Measurements from ENCODE around the gene MTMR12. TPM values are rescaled to one million over a fixed set of nuclear protein-coding genes. Genes with fewer than 3 reads are reported as not detected.
A peak's percentile ranks its signal among the peaks of the same experiment; 100 is the strongest.

MTMR12 gene
- total and polyA plus RNA-seq, 2 of the 13 experiments (the other 11 are each of a cell fraction or from before 2014, with no cell fraction given), result 23.4 to 36.6 TPM

DNA sequence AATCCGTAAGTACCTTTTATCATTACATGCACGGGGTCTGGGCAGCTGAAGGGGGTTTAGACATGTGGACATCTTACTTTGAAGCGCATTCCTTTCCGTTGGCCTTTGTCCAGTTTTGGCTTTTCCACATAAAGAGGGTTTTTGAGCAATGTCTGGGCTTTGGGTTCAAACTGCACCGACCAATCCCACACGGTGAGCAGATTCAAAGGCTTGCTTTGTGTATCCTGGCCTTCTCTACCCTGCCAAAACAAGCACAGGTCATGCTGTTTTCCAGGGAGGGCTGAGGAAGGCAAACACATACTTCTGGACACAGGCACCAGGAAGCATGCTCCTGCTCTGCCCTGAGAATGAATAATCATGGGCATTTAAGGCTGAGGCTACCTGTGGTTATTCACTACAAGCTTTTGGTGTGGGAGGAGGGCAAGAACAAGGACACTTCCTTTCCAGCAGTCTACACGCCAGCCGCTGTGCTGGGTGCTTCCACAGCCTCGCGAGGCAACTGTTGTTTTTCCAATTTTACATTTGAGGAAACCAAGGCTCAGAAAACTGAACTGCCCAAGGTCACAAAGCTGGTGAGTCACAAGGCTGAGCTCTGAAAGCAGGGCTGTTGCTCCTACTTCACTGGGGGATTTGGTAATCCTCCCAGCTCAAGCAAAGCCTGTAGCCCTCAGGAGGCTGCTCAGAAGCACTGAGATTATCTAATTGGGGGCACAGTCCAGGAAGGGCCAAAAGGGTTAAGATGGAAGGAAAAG, 78.9 kb downstream of the MTMR12 start (continued):
- TF ChIP-seq, protein P1, sequence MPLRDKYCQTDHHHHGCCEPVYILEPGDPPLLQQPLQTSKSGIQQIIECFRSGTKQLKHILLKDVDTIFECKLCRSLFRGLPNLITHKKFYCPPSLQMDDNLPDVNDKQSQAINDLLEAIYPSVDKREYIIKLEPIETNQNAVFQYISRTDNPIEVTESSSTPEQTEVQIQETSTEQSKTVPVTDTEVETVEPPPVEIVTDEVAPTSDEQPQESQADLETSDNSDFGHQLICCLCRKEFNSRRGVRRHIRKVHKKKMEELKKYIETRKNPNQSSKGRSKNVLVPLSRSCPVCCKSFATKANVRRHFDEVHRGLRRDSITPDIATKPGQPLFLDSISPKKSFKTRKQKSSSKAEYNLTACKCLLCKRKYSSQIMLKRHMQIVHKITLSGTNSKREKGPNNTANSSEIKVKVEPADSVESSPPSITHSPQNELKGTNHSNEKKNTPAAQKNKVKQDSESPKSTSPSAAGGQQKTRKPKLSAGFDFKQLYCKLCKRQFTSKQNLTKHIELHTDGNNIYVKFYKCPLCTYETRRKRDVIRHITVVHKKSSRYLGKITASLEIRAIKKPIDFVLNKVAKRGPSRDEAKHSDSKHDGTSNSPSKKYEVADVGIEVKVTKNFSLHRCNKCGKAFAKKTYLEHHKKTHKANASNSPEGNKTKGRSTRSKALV (CRISPR knock-in tag; IDR thresholded peaks at IDR 0.05), result no peak
- TF ChIP-seq ZFP37 (CRISPR knock-in tag; IDR thresholded peaks at IDR 0.05; ENCODE audit: borderline replicate concordance) (peak; percentile 79; the same call in 1 of the 2 replicates), ZNF660 (CRISPR knock-in tag; IDR thresholded peaks at IDR 0.05; ENCODE audit: borderline replicate concordance, low read depth) (no peak), ATF1 (CRISPR knock-in tag; IDR thresholded peaks at IDR 0.05) (no peak), MAZ (IDR thresholded peaks at IDR 0.05; ENCODE audit: borderline replicate concordance, low read depth, low read length) (no peak), MAZ (CRISPR knock-in tag; IDR thresholded peaks at IDR 0.05; ENCODE audit: low read depth) (peak; percentile 4; the same call in 1 of the 2 replicates), CHD4 (IDR thresholded peaks at IDR 0.05; ENCODE audit: borderline replicate concordance, low read length) (0 out of 2 replicates have a peak, but pooled peaks have one; percentile 13), ZNF451 (CRISPR knock-in tag; IDR thresholded peaks at IDR 0.05) (no peak), ZNF253 (CRISPR knock-in tag; IDR thresholded peaks at IDR 0.05; ENCODE audit: borderline replicate concordance) (no peak), SPEN (CRISPR knock-in tag; IDR thresholded peaks at IDR 0.05; ENCODE audit: low read depth) (no peak; the same call in 1 of the 2 replicates), ZNF703 (CRISPR knock-in tag; IDR thresholded peaks at IDR 0.05; ENCODE audit: borderline replicate concordance) (no peak; the same call in 1 of the 2 replicates), ZNF207 (IDR thresholded peaks at IDR 0.05; ENCODE audit: borderline replicate concordance) (no peak), ZNF704 (CRISPR knock-in tag; IDR thresholded peaks at IDR 0.05; ENCODE audit: borderline replicate concordance) (no peak), YEATS4 (CRISPR knock-in tag; IDR thresholded peaks at IDR 0.05; ENCODE audit: borderline replicate concordance) (peak; percentile 50; the same call in 1 of the 2 replicates), ZNF567 (CRISPR knock-in tag; IDR thresholded peaks at IDR 0.05; ENCODE audit: borderline replicate concordance) (0 out of 2 replicates have a peak, but pooled peaks have one; percentile 62), RFX3 (CRISPR knock-in tag; IDR thresholded peaks at IDR 0.05) (no peak), CENPT (CRISPR knock-in tag; IDR thresholded peaks at IDR 0.05; ENCODE audit: low read depth) (no peak), SRF (IDR thresholded peaks at IDR 0.05; ENCODE audit: low read depth, low read length) (no peak; the same call in 1 of the 2 replicates)
- TF ChIP-seq, protein P2, sequence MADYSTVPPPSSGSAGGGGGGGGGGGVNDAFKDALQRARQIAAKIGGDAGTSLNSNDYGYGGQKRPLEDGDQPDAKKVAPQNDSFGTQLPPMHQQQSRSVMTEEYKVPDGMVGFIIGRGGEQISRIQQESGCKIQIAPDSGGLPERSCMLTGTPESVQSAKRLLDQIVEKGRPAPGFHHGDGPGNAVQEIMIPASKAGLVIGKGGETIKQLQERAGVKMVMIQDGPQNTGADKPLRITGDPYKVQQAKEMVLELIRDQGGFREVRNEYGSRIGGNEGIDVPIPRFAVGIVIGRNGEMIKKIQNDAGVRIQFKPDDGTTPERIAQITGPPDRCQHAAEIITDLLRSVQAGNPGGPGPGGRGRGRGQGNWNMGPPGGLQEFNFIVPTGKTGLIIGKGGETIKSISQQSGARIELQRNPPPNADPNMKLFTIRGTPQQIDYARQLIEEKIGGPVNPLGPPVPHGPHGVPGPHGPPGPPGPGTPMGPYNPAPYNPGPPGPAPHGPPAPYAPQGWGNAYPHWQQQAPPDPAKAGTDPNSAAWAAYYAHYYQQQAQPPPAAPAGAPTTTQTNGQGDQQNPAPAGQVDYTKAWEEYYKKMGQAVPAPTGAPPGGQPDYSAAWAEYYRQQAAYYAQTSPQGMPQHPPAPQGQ (CRISPR knock-in tag; IDR thresholded peaks at IDR 0.05; ENCODE audit: borderline replicate concordance), result no peak
- TF ChIP-seq, protein P3, sequence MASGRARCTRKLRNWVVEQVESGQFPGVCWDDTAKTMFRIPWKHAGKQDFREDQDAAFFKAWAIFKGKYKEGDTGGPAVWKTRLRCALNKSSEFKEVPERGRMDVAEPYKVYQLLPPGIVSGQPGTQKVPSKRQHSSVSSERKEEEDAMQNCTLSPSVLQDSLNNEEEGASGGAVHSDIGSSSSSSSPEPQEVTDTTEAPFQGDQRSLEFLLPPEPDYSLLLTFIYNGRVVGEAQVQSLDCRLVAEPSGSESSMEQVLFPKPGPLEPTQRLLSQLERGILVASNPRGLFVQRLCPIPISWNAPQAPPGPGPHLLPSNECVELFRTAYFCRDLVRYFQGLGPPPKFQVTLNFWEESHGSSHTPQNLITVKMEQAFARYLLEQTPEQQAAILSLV (CRISPR knock-in tag; IDR thresholded peaks at IDR 0.05; ENCODE audit: borderline replicate concordance), result 0 out of 2 replicates have a peak, but pooled peaks have one; percentile 37

Data from HepG2 (cell line).